Psoas muscle (tissue), 8 donors: ENCODE results near the gene ZNF839. TPM values are rescaled to one million over a fixed set of nuclear protein-coding genes. Genes with fewer than 3 reads are reported as not detected.

Experiments
- ATAC-seq, 4 donors: fragments of 200-7000 bp; cut with Tn5 transposase; one replicate each; pipeline ENCODE4 v1.9.1; 2020; ENCODE audit warnings: moderate library complexity in 3 of 4, mild to moderate bottlenecking in 2 of 4
- DNase-seq, 2 donors: peaks; one replicate each; pipeline ENCODE4 v3.0.0-alpha.2; 2020
- H3K27ac ChIP-seq: fragments of 200-600 bp; one replicate; pipeline ENCODE4 v1.8.0; 2022
- H3K27me3 ChIP-seq, 3 donors: fragments of 200-600 bp in 1 of 3; one replicate each; pipeline versions ENCODE4 v1.6.1 to v1.8.0; 2013 to 2022; ENCODE audit warnings: low read length in 2 of 3, mild to moderate bottlenecking in 2 of 3, moderate library complexity in 1 of 3; ENCODE audit not compliant: insufficient read depth in 3 of 3
- H3K36me3 ChIP-seq, 2 donors: fragments of 200-600 bp in 1 of 2; one replicate each; pipeline versions ENCODE4 v1.6.1 to v1.8.0; 2013 to 2022; ENCODE audit warnings: low read depth in 1 of 2, mild to moderate bottlenecking in 1 of 2, moderate library complexity in 1 of 2; ENCODE audit not compliant: insufficient read depth in 1 of 2
- H3K4me1 ChIP-seq: fragments of 200-600 bp; one replicate; pipeline ENCODE4 v1.8.0; 2022
- H3K4me3 ChIP-seq: fragments of 200-600 bp; one replicate; pipeline ENCODE4 v1.8.0; 2022; ENCODE audit warnings: mild to moderate bottlenecking
- H3K9me3 ChIP-seq: fragments of 200-600 bp; one replicate; pipeline ENCODE4 v1.8.0; 2022
- CTCF ChIP-seq: fragments of 200-600 bp; IDR thresholded peaks from one replicate; pipeline ENCODE4 v1.8.0; 2022; ENCODE audit warnings: antibody characterized with exemption
- WGBS, 3 donors: extraction: QIAGEN DNeasy Blood & Tissue Kit; methylation state at CpG; one replicate each; pipeline versions ENCODE4 v1.1.6 to v1.1.7; 2013; 5-methylcytosine and 5-hydroxymethylcytosine counted together
- intact Hi-C, 2 donors: fragments of 100-400 bp; cut with DNase I; formaldehyde crosslinking; loops; one replicate each; pipeline versions ENCODE4 v1.11.0 to v1.14.2; 2022
- polyA plus RNA-seq, 3 donors: library from polyadenylated mRNA; stranded (reverse); fragments of 200-250 nt; gene quantifications; one replicate each; pipeline ENCODE4 v1.2.3, GENCODE V29; 2013
- total RNA-seq, 4 donors: library from RNA; stranded (reverse); fragmentation: NEBNext Ultra II Directional in 2 of 4; extraction: Animal tissue kit (Norgen Biotek cat#: 25700) in 2 of 4; gene quantifications; one replicate each; pipeline versions ENCODE4 v1.2.1 to v1.2.4, GENCODE V29; 2021 to 2023
- donor health status: healthy with polysubstance abuse.
- donor health status: DM: no; HTN: no; CAD: no; lungs with moderate emphysema.
- donor health status: Bipolar disorder and iron deficiency.
- donor health status: healthy.
- donor health status: DM: yes; HTN: yes; CAD: no.
- donor health status: DM: no; HTN: no; CAD: no.
- donor health status: DM: no; HTN: no; CAD: no.
- donor health status: DM: yes; HTN: yes; CAD: no.

Gene ZNF839
- total and polyA plus RNA-seq, 7 donors: 4.6 to 18.2 (median 10.0) TPM

- H3K4me1 ChIP-seq: peaks cover 6% of the 10 kb centered on the region
- H3K27ac ChIP-seq: no peak overlapping the region
- H3K9me3 ChIP-seq: no peaks in the 10 kb centered on the region
- H3K36me3 ChIP-seq: no peaks in the 10 kb centered on the region
- intact Hi-C loops: no loop called here
- DNase-seq: no peak
- H3K27me3 ChIP-seq: no peaks in the 10 kb centered on the region
- TF ChIP-seq CTCF: no peak
- no peak for ATAC-seq
- WGBS, 3 donors: 80 to 90% (median 81%) methylated on average over 9 of the region's 9 CpGs
- no peak overlapping the region for H3K4me3 ChIP-seq
Observed at GRCh38 chr14:102282751-102283465, 36.6 kb upstream of the ZNF839 start.

- DNase-seq (no peak), ATAC-seq (no peak)
- no peaks in the 10 kb centered on the region for H3K4me1 ChIP-seq
- TF ChIP-seq CTCF: no peak
- H3K27ac ChIP-seq: no peak overlapping the region
- no peaks in the 10 kb centered on the region for H3K27me3 ChIP-seq
- H3K4me3 ChIP-seq: no peak overlapping the region
- intact Hi-C loops: no loop called here
- WGBS, 3 donors: 62 to 70% (median 69%) methylated on average over 2 of the region's 2 CpGs
- no peaks in the 10 kb centered on the region for H3K9me3 ChIP-seq
- no peaks in the 10 kb centered on the region for H3K36me3 ChIP-seq
Observed at GRCh38 chr14:102283631-102284129, 35.9 kb upstream of the ZNF839 start.

- 75 to 96% (median 94%) methylated on average over 2 of the region's 2 CpGs for WGBS, 3 donors
- H3K36me3 ChIP-seq: no peaks in the 10 kb centered on the region
Observed at GRCh38 chr14:102285106-102285505, 34.4 kb upstream of the ZNF839 start.

GRCh38 chr14:102288139-102288538 lies 31.4 kb upstream of the ZNF839 start:
- no peak for TF ChIP-seq CTCF
- H3K36me3 ChIP-seq: no peaks in the 10 kb centered on the region
- ATAC-seq (no peak), DNase-seq (no peak)
- no peak overlapping the region for H3K4me3 ChIP-seq
- 91 to 96% (median 95%) methylated on average over 2 of the region's 2 CpGs for WGBS, 3 donors
- H3K4me1 ChIP-seq: no peaks in the 10 kb centered on the region
- H3K9me3 ChIP-seq: no peaks in the 10 kb centered on the region
- no peaks in the 10 kb centered on the region for H3K27me3 ChIP-seq
- no peak overlapping the region for H3K27ac ChIP-seq
- intact Hi-C loops: no loop called here

More at GRCh38 chr14:102285106-102285505, 34.4 kb upstream of the ZNF839 start:
- ATAC-seq (no peak), DNase-seq (no peak)
- no peaks in the 10 kb centered on the region for H3K4me1 ChIP-seq
- H3K27me3 ChIP-seq: no peaks in the 10 kb centered on the region
- no peak for TF ChIP-seq CTCF
- intact Hi-C loops: no loop called here
- no peak overlapping the region for H3K27ac ChIP-seq
- H3K4me3 ChIP-seq: no peak overlapping the region
- no peaks in the 10 kb centered on the region for H3K9me3 ChIP-seq

DNA sequence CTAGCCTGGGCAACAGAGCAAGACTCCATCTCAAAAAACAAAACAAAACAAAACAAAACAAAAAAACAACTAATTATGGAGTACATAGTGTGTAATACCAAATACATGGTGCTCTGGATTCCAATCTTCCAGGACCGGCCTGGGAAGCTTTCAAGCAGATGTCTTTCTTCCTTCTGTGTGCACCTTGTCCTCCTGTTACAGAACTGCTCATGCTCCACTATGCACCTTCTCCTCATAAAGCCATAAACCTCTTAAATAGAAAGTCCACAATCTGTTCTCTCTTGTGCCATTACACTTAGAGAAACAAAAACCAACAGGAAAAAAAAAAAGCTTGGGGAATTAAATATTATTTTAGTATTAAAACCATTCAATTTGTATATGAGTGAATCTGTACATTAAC lies 27.1 kb upstream of the ZNF839 start:
- no peak for ATAC-seq
- intact Hi-C loops: no loop called here
- no peaks in the 10 kb centered on the region for H3K27me3 ChIP-seq
- 84 to 95% (median 90%) methylated on average over 1 of the region's 1 CpG for WGBS, 3 donors
- no peak overlapping the region for H3K27ac ChIP-seq
- no peaks in the 10 kb centered on the region for H3K36me3 ChIP-seq
- no peaks in the 10 kb centered on the region for H3K4me1 ChIP-seq
- DNase-seq: no peak
- TF ChIP-seq CTCF: no peak
- no peaks in the 10 kb centered on the region for H3K9me3 ChIP-seq
- no peak overlapping the region for H3K4me3 ChIP-seq
